ENCODE results near the gene GPR55.

The GPR55 gene

GRCh38 chr2:230863442-230864121 is 61.5 kb downstream of the GPR55 start:
- intact Hi-C loops (cut with DNase I), result no loop called here
- DNase-seq, result peak in 1 of 10 donors; percentile 66

- intact Hi-C loops (cut with DNase I), result no loop called here
- DNase-seq, result peak in 1 of 10 donors; percentile 62
Observed at GRCh38 chr2:230863031-230863430, 62.0 kb downstream of the GPR55 start.

- DNase-seq, result no peak
- intact Hi-C loops (cut with DNase I), result no loop called here
Observed at GRCh38 chr2:230862292-230862691, 62.8 kb downstream of the GPR55 start.

- peak in 2 of 10 donors; percentile 67 to 70 for DNase-seq
- intact Hi-C loops (cut with DNase I), result no loop called here
Observed at GRCh38 chr2:230861552-230862255, 63.3 kb downstream of the GPR55 start.
